K562 (cell line): ENCODE results near the gene TRMT10A. TPM values are rescaled to one million over a fixed set of nuclear protein-coding genes. Genes with fewer than 3 reads are reported as not detected.

Experiments
- ARID4B ChIP-seq: sonication (generic); formaldehyde crosslinking; IDR thresholded peaks from 2 replicates; pipeline ENCODE4 v1.8.0; 2022; ENCODE audit warnings: mild to moderate bottlenecking, missing genetic modification reagents
- BDP1 ChIP-seq: IDR thresholded peaks from 3 replicates; pipeline ENCODE4 v1.6.1; 2011; ENCODE audit not compliant: insufficient read length, insufficient read depth
- CXXC5 ChIP-seq: fragments of 250-450 bp; sonication (Bioruptor Pico); IDR thresholded peaks from 2 replicates; pipeline ENCODE4 v1.8.0; 2022; ENCODE audit warnings: inconsistent platforms, mild to moderate bottlenecking, moderate library complexity
- FOS ChIP-seq: IDR thresholded peaks from 3 replicates; pipeline ENCODE4 v1.6.1; 2011; ENCODE audit not compliant: insufficient read length; ENCODE audit errors: extremely low read depth
- MAFK ChIP-seq: IDR thresholded peaks from 2 replicates; pipeline ENCODE4 v1.6.1; 2011; ENCODE audit warnings: low read length, improper control_type of control experiment
- RBFOX2 ChIP-seq: fragments of 200-400 bp; formaldehyde crosslinking; IDR thresholded peaks from 2 replicates; pipeline ENCODE4 v1.6.1; 2017; ENCODE audit warnings: low read depth, mild to moderate bottlenecking, low read length, moderate library complexity
- SIN3A ChIP-seq, 2 experiments: fragments of 150-350 bp in 1 of 2; IDR thresholded peaks; 2 replicates each; pipeline ENCODE4 v1.6.1; 2011 to 2016; ENCODE audit warnings: borderline replicate concordance in 2 of 2, low read depth in 2 of 2, low read length in 2 of 2, mild to moderate bottlenecking in 2 of 2, moderate library complexity in 2 of 2; ENCODE audit not compliant: control insufficient read depth in 1 of 2
- SMAD1 ChIP-seq: fragments of 150-350 bp; IDR thresholded peaks from 2 replicates; pipeline ENCODE4 v1.6.1; 2014; ENCODE audit warnings: low read length, low read depth; ENCODE audit not compliant: partially characterized antibody
- XRCC5 ChIP-seq: fragments of 200-400 bp; formaldehyde crosslinking; IDR thresholded peaks from 2 replicates; pipeline ENCODE4 v1.6.1; 2017; ENCODE audit warnings: low read depth, mild to moderate bottlenecking, low read length
- ZNF512 ChIP-seq: IDR thresholded peaks from 2 replicates; pipeline ENCODE4 v1.6.1; 2016; ENCODE audit warnings: missing genetic modification characterization, missing compliant biosample characterization
- ZNF75A ChIP-seq: fragments of 450-650 bp; formaldehyde crosslinking; IDR thresholded peaks from 2 replicates; pipeline ENCODE4 v1.4.0; 2020; ENCODE audit warnings: mild to moderate bottlenecking
- ZNF766 ChIP-seq: fragments of 200-800 bp; sonication (Bioruptor generic); conservative IDR thresholded peaks from 2 replicates; pipeline ENCODE4 v1.6.1; 2016; ENCODE audit warnings: missing genetic modification characterization, missing compliant biosample characterization
- polyA plus RNA-seq, 8 experiments: library from polyadenylated mRNA; depleted of rRNA in 4 of 8; stranded (reverse) in 5 of 8; unstranded in 3 of 8; fragments of >200 nt; fragmentation: Nextera tagmentation in 2 of 8; fragmentation: Illumina TruSeq in 1 of 8; extraction: Ambion mirVana in 2 of 8; extraction: Trizol in 1 of 8; gene quantifications; 2 replicates each; pipeline versions ENCODE4 v1.2.1 to v1.2.3, GENCODE V29; 2011 to 2014; ENCODE audit warnings: inconsistent platforms in 1 of 8, missing spikeins in 1 of 8
- total RNA-seq, 7 experiments: library from RNA; depleted of rRNA in 6 of 7; stranded (reverse); fragments of >200 nt in 6 of 7; fragmentation: Illumina TruSeq in 2 of 7; extraction: Trizol in 2 of 7; gene quantifications; 2 replicates each; pipeline versions ENCODE4 v1.2.1 to v1.2.3, GENCODE V29; 2011 to 2021; ENCODE audit warnings: low replicate concordance in 1 of 7

The TRMT10A gene
- total and polyA plus RNA-seq, 9 of the 15 experiments (the other 6 are each of a cell fraction or from before 2014, with no cell fraction given) = 6.5 to 16.1 (median 12.7) TPM

GRCh38 chr4:99563310-99564186, at the start of gene TRMT10A (continued):
- TF ChIP-seq SIN3A (IDR thresholded peaks at IDR 0.05; ENCODE audit: borderline replicate concordance in 2 of 2, control insufficient read depth in 1 of 2, low read depth in 2 of 2, low read length in 2 of 2) (peak; percentile 63 to 64; a peak in 2 of 4 replicates), ZNF512 (tag) (no peak), SMAD1 (peak; percentile 53), ZNF75A (CRISPR knock-in tag) (no peak), BDP1 (no peak), XRCC5 (peak; percentile 22; the same call in 1 of the 2 replicates), ARID4B (peak; percentile 91), CXXC5 (peak; percentile 85), MAFK (peak; percentile 1; the same call in 1 of the 2 replicates), FOS (no peak), RBFOX2 (peak; percentile 89), ZNF766 (CRISPR knock-in tag) (peak; percentile 85)
